Measurements from ENCODE around the gene LRRC74B. TPM values are rescaled to one million over a fixed set of nuclear protein-coding genes. Genes with fewer than 3 reads are reported as not detected.

The LRRC74B gene
- total RNA-seq, 4 donors from 2014 or later = not detected

DNA sequence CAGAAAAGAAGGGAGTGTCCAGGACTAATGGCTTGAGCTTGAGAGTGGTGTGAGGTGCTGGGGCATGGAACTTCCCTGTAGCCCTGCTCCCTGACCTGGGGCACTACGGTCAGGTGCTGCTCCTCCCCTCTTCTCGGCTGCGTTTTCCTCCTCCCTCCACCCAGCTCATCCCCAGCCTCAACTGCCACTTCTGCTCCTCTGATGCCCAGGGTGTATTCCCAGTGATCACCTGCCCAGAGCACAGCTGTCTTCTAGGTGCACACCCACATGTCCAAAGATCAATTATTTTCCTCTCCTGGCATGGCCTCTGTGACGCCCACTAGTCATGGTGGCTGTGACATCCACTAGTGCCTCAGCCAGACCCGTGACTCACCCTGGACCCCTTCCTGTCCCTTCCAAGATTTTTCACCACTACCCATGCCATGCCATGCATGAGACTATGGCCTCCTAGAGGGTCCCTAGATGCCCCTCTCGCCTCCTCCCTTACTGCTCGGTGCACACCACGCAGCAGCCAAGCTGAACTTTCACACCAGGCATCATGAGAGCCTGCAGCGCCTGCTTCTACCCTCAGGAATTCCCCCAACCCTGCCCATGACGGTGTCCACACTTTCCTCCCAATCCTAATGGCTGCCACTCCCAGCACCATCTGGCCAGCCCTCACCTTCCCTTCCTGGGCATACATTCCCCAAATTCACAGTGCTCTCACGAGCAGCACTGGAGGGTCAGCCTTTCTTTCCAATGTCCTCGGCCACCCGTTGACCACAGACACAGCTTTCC is 28.9 kb upstream of the LRRC74B start:
- no peaks in the 10 kb centered on the region for H3K36me3 ChIP-seq
- TF ChIP-seq CTCF (IDR thresholded peaks at IDR 0.05) (no peak), POLR2A (IDR thresholded peaks at IDR 0.05) (no peak)
- peaks cover 7 to 25% (median 13%) of the 10 kb centered on the region in 4 donors for H3K4me1 ChIP-seq
- peak in 1 of 3 donors; percentile 56 for DNase-seq
- H3K27ac ChIP-seq = no peak overlapping the region
- no peak overlapping the region for H3K4me3 ChIP-seq
- H3K9me3 ChIP-seq = no peaks in the 10 kb centered on the region
- no peaks in the 10 kb centered on the region for H3K27me3 ChIP-seq

- no peaks in the 10 kb centered on the region for H3K9me3 ChIP-seq
Observed at GRCh38 chr22:21018314-21018713, 27.4 kb upstream of the LRRC74B start.

DNA sequence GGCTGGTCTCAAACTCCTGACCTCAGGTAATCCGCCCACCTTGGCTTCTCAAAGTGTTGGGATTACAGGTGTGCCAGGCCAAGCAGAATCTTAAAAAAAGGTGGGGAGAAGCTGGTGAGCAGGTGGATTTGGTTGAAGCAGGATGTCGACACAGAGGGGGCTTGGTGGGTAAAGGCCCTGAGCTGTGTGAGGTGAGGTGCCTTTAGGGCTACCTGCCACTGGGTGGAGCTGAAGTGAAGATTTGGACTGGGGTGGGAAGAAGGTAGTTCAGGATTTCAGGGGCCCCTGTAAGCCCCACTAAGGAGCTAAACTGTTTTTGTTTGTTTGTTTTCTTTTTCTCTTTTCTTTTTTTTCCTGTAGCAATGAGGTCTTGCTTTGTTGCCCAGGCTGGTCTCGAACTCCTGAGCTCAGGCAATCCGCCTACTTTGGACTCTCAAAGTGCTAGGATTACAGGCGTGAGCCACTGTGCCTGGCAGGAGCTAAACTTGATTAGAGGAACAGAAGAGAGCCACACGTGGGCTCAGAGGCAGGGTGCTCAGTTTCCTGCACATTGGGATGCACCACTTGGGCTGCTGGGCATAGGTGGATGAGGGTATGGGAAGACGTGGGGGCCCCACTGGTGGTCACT is 24.8 kb upstream of the LRRC74B start:
- Histone ChIP-seq H3K36me3 (no peaks in the 10 kb centered on the region), H3K27me3 (no peaks in the 10 kb centered on the region), H3K4me3 (no peak overlapping the region), H3K4me1 (peaks cover 0 to under 1% (median 0%) of the 10 kb centered on the region in 4 donors), H3K9me3 (no peaks in the 10 kb centered on the region), H3K27ac (no peak overlapping the region)
- no peak for DNase-seq
- TF ChIP-seq CTCF (IDR thresholded peaks at IDR 0.05) (peak in 3 of 6 experiments; percentile 21 to 32 (median 28)), POLR2A (IDR thresholded peaks at IDR 0.05) (no peak)

More at GRCh38 chr22:21018314-21018713, 27.4 kb upstream of the LRRC74B start:
- Histone ChIP-seq H3K36me3 (no peaks in the 10 kb centered on the region), H3K27ac (no peak overlapping the region), H3K4me1 (peaks cover 7 to 25% (median 13%) of the 10 kb centered on the region in 4 donors), H3K27me3 (no peaks in the 10 kb centered on the region), H3K4me3 (no peak overlapping the region)
- TF ChIP-seq CTCF (IDR thresholded peaks at IDR 0.05) (no peak), POLR2A (IDR thresholded peaks at IDR 0.05) (no peak)
- DNase-seq = no peak

DNA sequence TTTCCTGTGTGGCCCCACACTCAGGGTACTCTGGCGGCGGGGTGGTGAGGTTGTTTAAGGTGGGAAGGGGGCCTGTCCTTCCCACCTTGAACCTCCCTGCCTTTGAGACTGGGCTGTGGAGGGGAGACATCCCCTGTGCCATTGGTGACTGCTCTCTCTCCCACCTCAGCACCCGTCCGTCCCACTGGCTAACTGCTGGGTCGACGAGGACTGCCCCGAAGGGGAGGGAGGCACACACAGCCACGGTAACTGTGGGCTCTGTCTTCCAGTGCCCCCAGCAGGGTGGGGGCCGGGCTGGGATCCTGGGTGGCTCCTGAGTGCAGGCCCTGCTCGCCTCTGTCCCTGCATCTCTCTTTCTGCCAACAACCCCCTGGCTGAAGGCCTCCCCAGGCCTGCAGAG is 23.2 kb upstream of the LRRC74B start:
- Histone ChIP-seq H3K27ac (no peak overlapping the region), H3K4me1 (no peaks in the 10 kb centered on the region), H3K36me3 (no peaks in the 10 kb centered on the region), H3K9me3 (no peaks in the 10 kb centered on the region), H3K4me3 (no peak overlapping the region), H3K27me3 (no peaks in the 10 kb centered on the region)
- TF ChIP-seq CTCF (IDR thresholded peaks at IDR 0.05) (no peak), POLR2A (IDR thresholded peaks at IDR 0.05) (no peak)
- no peak for DNase-seq

DNA sequence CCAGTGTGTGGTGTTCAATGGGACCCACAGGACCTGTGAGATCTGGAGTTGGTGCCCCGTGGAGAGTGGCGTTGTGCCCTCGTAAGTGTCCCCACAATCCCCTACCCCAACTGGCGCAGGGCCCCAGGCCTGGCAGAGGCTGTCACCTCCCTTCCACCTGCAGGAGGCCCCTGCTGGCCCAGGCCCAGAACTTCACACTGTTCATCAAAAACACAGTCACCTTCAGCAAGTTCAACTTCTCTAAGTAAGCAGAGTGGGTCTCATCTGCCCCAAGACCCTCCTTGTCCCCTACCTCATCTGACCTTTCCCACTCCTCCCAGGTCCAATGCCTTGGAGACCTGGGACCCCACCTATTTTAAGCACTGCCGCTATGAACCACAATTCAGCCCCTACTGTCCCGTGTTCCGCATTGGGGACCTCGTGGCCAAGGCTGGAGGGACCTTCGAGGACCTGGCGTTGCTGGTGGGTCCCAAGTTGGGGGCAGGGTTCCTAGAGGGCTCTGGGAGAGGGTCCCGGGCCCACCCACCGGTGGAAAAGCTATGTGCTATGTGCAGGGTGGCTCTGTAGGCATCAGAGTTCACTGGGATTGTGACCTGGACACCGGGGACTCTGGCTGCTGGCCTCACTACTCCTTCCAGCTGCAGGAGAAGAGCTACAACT is 22.7 kb upstream of the LRRC74B start:
- Histone ChIP-seq H3K4me3 (no peak overlapping the region), H3K27me3 (no peaks in the 10 kb centered on the region), H3K36me3 (no peaks in the 10 kb centered on the region), H3K9me3 (no peaks in the 10 kb centered on the region), H3K4me1 (no peaks in the 10 kb centered on the region), H3K27ac (no peak overlapping the region)
- peak in 1 of 3 donors; percentile 44 for DNase-seq
- no peak for TF ChIP-seq CTCF (IDR thresholded peaks at IDR 0.05)
- no peak for TF ChIP-seq POLR2A (IDR thresholded peaks at IDR 0.05)
